Activated B cell treated with CpG ODN at 0.5 μM for 24 hours (primary cell): ENCODE results near the gene GCC2. TPM values are rescaled to one million over a fixed set of nuclear protein-coding genes. Genes with fewer than 3 reads are reported as not detected.

Source experiments
- ATAC-seq: fragments of 200-7000 bp; cut with Tn5 transposase; one replicate; pipeline ENCODE4 v1.10.0; 2021; ENCODE audit warnings: low read depth, mild to moderate bottlenecking, moderate library complexity
- CTCF ChIA-PET: fragments of 350-600 bp; sonication (Branson Sonifier 250); formaldehyde crosslinking; loops from one replicate; lab custom pipeline; 2021; ENCODE audit warnings: antibody characterized with exemption; lab: Charles Lee
- POLR2A ChIA-PET: fragments of 350-600 bp; sonication (Branson Sonifier 250); formaldehyde crosslinking; loops from one replicate; lab custom pipeline; 2021; ENCODE audit warnings: antibody characterized with exemption; lab: Charles Lee
- DNase-seq: peaks from one replicate; pipeline ENCODE4 v3.0.0; 2022
- H3K27ac Mint-ChIP-seq: one replicate; pipeline ENCODE4 v1.8.0; 2020; ENCODE audit warnings: mixed read lengths
- H3K27me3 Mint-ChIP-seq: one replicate; pipeline ENCODE4 v1.8.0; 2021; ENCODE audit warnings: mixed read lengths
- H3K36me3 Mint-ChIP-seq: one replicate; pipeline ENCODE4 v1.8.0; 2021; ENCODE audit warnings: low read depth, mixed read lengths
- H3K4me1 Mint-ChIP-seq: one replicate; pipeline ENCODE4 v1.8.0; 2021; ENCODE audit warnings: mixed read lengths
- H3K4me3 Mint-ChIP-seq: one replicate; pipeline ENCODE4 v1.8.0; 2020; ENCODE audit warnings: mild to moderate bottlenecking, mixed read lengths
- H3K9me3 Mint-ChIP-seq: one replicate; pipeline ENCODE4 v1.8.0; 2020; ENCODE audit warnings: mixed read lengths
- intact Hi-C: fragments of 100-400 bp; cut with micrococcal nuclease; formaldehyde crosslinking; loops from one replicate; pipeline ENCODE4 v1.15.1; 2024
- total RNA-seq: library from RNA; stranded (reverse); gene quantifications from 2 replicates; pipeline ENCODE4 v1.2.3, GENCODE V29; 2022
- TF ChIP-seq, protein P1 (sequence below): fragments of 200-600 bp; IDR thresholded peaks from one replicate; pipeline ENCODE4 v1.8.0; 2022; ENCODE audit warnings: antibody characterized with exemption, mild to moderate bottlenecking

Gene GCC2
- total RNA-seq, 1 donor from 2014 or later, result 53.8 TPM

GRCh38 chr2:108407864-108408729 lies 40.9 kb upstream of the GCC2 start:
- H3K9me3 Mint-ChIP-seq, result peaks cover 20% of the 10 kb centered on the region
- ATAC-seq (no peak), DNase-seq (no peak)
- intact Hi-C loops, result no loop called here
- TF ChIP-seq, protein P1, sequence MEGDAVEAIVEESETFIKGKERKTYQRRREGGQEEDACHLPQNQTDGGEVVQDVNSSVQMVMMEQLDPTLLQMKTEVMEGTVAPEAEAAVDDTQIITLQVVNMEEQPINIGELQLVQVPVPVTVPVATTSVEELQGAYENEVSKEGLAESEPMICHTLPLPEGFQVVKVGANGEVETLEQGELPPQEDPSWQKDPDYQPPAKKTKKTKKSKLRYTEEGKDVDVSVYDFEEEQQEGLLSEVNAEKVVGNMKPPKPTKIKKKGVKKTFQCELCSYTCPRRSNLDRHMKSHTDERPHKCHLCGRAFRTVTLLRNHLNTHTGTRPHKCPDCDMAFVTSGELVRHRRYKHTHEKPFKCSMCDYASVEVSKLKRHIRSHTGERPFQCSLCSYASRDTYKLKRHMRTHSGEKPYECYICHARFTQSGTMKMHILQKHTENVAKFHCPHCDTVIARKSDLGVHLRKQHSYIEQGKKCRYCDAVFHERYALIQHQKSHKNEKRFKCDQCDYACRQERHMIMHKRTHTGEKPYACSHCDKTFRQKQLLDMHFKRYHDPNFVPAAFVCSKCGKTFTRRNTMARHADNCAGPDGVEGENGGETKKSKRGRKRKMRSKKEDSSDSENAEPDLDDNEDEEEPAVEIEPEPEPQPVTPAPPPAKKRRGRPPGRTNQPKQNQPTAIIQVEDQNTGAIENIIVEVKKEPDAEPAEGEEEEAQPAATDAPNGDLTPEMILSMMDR, result no peak
- H3K4me1 Mint-ChIP-seq, result no peaks in the 10 kb centered on the region
- peaks cover 7% of the 10 kb centered on the region for H3K27me3 Mint-ChIP-seq
- no peak overlapping the region for H3K4me3 Mint-ChIP-seq
- ChIA-PET POLR2A (no interaction called here), CTCF (no interaction called here)
- H3K36me3 Mint-ChIP-seq, result no peaks in the 10 kb centered on the region
- H3K27ac Mint-ChIP-seq, result no peak overlapping the region

DNA sequence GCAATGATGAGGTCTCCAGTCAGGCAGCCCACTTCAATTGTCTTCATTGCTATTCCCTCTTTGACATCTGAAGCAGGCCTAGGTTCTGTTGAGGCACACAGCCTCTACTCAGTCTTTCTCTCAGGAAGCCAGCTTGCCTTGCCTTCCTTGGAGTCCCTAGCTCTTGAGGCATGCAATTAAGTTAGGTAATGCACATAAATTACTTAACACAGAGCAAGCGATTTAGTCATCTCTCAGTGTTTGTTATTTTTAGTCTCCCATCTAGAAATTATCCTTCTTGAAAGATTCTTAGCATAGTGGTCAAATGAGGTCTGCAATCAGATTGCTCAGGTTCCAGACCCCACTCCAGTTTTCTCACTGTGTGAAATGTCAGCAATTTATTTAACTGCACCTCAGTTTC lies 39.2 kb upstream of the GCC2 start:
- no peaks in the 10 kb centered on the region for H3K4me1 Mint-ChIP-seq
- no peaks in the 10 kb centered on the region for H3K36me3 Mint-ChIP-seq
- CTCF ChIA-PET, result no interaction called here
- H3K27me3 Mint-ChIP-seq, result peaks cover 7% of the 10 kb centered on the region
- peaks cover 12% of the 10 kb centered on the region for H3K9me3 Mint-ChIP-seq
- no peak overlapping the region for H3K27ac Mint-ChIP-seq
- TF ChIP-seq, protein P1, result no peak
- DNase-seq, result no peak
- no peak for ATAC-seq
- no peak overlapping the region for H3K4me3 Mint-ChIP-seq
- POLR2A ChIA-PET, result no interaction called here
- intact Hi-C loops, result no loop called here

- Mint-ChIP-seq H3K4me3 (no peak overlapping the region), H3K9me3 (no peaks in the 10 kb centered on the region), H3K27ac (no peak overlapping the region), H3K4me1 (no peaks in the 10 kb centered on the region), H3K36me3 (no peaks in the 10 kb centered on the region), H3K27me3 (peaks cover 5% of the 10 kb centered on the region)
- intact Hi-C loops, result no loop called here
- TF ChIP-seq, protein P1, result no peak
- ATAC-seq (no peak), DNase-seq (no peak)
- ChIA-PET POLR2A (no interaction called here), CTCF (no interaction called here)
Observed at GRCh38 chr2:108412995-108413710, 35.9 kb upstream of the GCC2 start.

DNA sequence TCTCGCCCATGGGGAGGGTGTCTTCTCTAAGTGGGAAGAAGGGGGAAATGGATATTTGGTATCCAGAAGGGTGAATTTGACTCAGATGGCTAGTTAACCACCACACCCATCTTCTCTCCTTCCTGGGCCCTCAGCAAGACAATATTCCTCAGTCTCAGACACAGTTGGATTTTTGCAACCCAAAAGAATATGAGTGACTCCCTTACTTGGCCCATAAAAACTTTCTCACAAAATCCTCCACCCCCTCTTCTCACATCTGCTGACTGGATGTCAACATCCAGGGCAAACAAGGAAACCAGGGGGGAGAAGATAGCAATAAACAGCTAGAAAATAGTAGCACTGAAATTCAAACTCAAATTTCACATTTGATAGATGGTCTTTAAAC lies 35.3 kb upstream of the GCC2 start:
- no peak for DNase-seq
- intact Hi-C loops, result no loop called here
- H3K9me3 Mint-ChIP-seq, result no peaks in the 10 kb centered on the region
- no peak overlapping the region for H3K4me3 Mint-ChIP-seq
- H3K27me3 Mint-ChIP-seq, result peaks cover 5% of the 10 kb centered on the region
- ChIA-PET CTCF (no interaction called here), POLR2A (no interaction called here)
- no peaks in the 10 kb centered on the region for H3K4me1 Mint-ChIP-seq
- TF ChIP-seq, protein P1, result no peak
- no peak overlapping the region for H3K27ac Mint-ChIP-seq
- ATAC-seq, result no peak
- no peaks in the 10 kb centered on the region for H3K36me3 Mint-ChIP-seq

DNA sequence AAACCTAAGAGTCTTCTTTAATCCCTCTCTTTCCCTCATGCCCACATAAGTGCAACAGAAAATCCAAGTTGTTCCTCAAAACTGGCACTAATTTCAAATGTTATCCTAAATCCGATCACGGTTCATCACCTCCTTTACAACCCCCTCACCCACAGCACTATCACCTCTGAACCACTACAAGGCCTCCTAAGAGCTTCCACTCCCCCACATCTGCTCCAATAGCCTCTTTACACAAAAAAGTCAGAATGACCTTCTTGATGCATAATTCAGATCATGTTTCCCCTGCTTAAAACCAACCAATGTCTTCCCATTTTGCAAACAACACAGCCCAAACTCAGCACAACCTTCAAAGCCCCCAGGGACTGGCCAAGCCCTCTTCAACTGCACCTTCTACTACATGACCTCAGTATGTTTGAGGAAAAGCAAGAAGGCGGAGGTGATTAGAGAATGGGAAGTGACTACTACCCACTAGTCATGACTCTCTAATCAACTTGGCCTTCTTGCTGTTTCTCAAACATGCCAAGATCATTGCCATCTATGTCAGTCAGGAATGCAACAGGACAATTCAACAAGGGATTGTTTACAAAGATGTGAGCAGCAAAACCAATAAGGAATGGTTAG lies 34.6 kb upstream of the GCC2 start:
- DNase-seq, result no peak
- Mint-ChIP-seq H3K36me3 (no peaks in the 10 kb centered on the region), H3K27me3 (peaks cover 5% of the 10 kb centered on the region), H3K27ac (no peak overlapping the region), H3K9me3 (no peaks in the 10 kb centered on the region), H3K4me3 (no peak overlapping the region), H3K4me1 (no peaks in the 10 kb centered on the region)
- CTCF ChIA-PET, result no interaction called here
- ATAC-seq, result no peak
- POLR2A ChIA-PET, result no interaction called here
- intact Hi-C loops, result no loop called here
- TF ChIP-seq, protein P1, result no peak
